ENCODE measurements around the gene SMAD3.

The SMAD3 gene

GRCh38 chr15:67107014-67107812 is 41.8 kb downstream of the SMAD3 start:
- Histone ChIP-seq H3K27me3 (ENCODE audit: insufficient read depth, insufficient read length) (no peaks in the 10 kb centered on the region), H3K4me3 (ENCODE audit: insufficient read length, low read depth) (no peak overlapping the region), H3K4me1 (ENCODE audit: insufficient read depth, insufficient read length) (peaks cover 19% of the 10 kb centered on the region), H3K36me3 (ENCODE audit: insufficient read depth, insufficient read length, low read length) (peaks cover 14% of the 10 kb centered on the region), H3K9ac (ENCODE audit: insufficient read length, low read depth) (no peak overlapping the region), H3K9me3 (ENCODE audit: insufficient read depth, low read length) (peaks cover 15% of the 10 kb centered on the region)
- no peak for DNase-seq (ENCODE audit: low read depth, low spot score)
- no peak for TF ChIP-seq SUZ12 (IDR thresholded peaks at IDR 0.05; ENCODE audit: extremely low read depth, insufficient read depth, insufficient read length)
- TF ChIP-seq ZNF274 (IDR thresholded peaks at IDR 0.05; ENCODE audit: low read depth, low read length): no peak
- no peak for TF ChIP-seq YY1 (IDR thresholded peaks at IDR 0.05; ENCODE audit: insufficient read depth, insufficient read length)

DNA sequence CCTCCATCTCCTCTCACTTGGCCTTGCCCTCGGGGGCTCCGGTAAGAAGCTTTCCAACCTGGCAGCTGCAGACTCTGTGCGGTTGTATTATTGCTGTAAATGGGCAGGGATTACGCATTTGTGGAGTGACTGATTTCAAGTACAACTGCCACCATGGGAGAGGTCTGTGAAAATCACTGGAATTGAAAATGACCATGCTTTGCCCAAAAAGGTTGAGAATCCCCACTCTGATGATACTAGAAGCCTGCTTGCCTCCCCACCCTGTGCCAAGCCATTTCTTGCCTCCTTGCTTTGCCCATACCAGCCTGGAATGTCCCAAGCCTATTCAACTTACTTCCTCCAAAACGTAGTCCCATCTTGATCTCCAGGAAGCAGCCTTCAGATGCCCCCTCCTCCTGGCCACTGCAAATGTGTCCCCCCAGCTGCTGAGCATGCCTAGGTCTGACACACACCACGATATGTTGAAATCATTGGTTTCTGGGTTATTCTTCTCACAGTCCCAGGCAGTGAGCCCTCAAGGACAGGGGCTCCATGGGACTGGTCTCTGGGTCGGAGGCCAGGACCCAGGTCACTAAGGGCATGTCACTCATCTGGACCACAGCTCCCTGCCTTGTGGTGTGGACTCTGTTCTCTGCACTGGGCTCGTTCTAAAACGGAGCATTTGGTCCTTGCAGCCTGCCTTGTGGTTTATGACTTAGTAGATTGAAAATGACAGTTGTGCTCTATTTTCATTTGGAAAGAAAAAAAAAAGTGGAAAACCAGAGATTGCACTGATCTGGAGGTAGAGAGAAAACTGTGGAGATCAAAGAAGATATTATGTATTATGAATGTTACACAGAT is 42.9 kb downstream of the SMAD3 start:
- Histone ChIP-seq H3K9me3 (ENCODE audit: insufficient read depth, low read length) (peaks cover 15% of the 10 kb centered on the region), H3K4me3 (ENCODE audit: insufficient read length, low read depth) (no peak overlapping the region), H3K36me3 (ENCODE audit: insufficient read depth, insufficient read length, low read length) (peaks cover 6% of the 10 kb centered on the region), H3K27me3 (ENCODE audit: insufficient read depth, insufficient read length) (no peaks in the 10 kb centered on the region), H3K4me1 (ENCODE audit: insufficient read depth, insufficient read length) (peaks cover 16% of the 10 kb centered on the region), H3K9ac (ENCODE audit: insufficient read length, low read depth) (no peak overlapping the region)
- no peak for DNase-seq (ENCODE audit: low read depth, low spot score)
- TF ChIP-seq ZNF274 (IDR thresholded peaks at IDR 0.05; ENCODE audit: low read depth, low read length): no peak
- no peak for TF ChIP-seq YY1 (IDR thresholded peaks at IDR 0.05; ENCODE audit: insufficient read depth, insufficient read length)

DNA sequence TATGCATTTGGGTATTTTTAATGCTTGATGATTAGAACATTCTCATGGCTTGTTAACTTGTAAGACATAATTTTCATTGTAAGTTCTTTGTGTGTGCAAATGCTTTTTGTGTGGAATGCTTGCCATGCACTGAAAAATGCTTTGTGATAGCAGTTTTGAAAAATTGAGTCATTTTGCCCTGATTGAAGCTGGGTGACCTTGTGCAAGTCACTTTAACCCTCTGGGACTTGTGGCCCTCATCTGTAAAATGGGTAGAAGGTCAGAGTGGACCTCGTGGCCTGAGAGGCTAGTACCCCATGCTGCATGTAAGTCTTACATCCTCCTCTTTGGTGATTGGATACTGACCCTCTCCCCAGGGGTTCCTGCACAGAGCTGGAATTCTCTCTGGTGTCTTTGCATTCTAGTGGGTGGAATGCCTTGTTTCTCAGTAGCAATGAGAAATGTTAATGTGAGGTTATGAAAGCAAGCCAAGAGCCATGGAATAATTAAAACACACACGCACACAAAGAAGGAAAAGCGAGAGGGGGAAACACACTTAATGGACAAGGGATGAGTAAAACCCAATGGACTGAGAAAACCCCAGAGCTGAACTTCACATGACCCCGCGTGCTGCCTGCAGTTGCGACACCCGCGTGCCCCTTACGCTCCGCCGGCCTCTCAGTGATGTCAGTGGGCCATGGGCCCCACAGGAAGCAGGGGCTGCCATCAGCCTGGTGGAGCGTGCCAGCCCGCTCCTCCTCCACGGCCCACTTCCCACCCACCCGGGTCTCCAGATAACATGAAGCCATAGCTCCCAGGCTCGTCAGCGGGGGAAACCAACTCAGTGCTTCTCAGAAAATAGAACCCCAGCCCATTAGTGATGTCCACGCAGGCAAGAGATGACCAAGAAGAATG is 44.0 kb downstream of the SMAD3 start:
- no peak for TF ChIP-seq YY1 (IDR thresholded peaks at IDR 0.05; ENCODE audit: insufficient read depth, insufficient read length)
- TF ChIP-seq SUZ12 (IDR thresholded peaks at IDR 0.05; ENCODE audit: extremely low read depth, insufficient read depth, insufficient read length): no peak
- TF ChIP-seq ZNF274 (IDR thresholded peaks at IDR 0.05; ENCODE audit: low read depth, low read length): no peak
- H3K4me1 ChIP-seq (ENCODE audit: insufficient read depth, insufficient read length): peaks cover 15% of the 10 kb centered on the region
- H3K9ac ChIP-seq (ENCODE audit: insufficient read length, low read depth): no peak overlapping the region
- H3K4me3 ChIP-seq (ENCODE audit: insufficient read length, low read depth): no peak overlapping the region
- H3K36me3 ChIP-seq (ENCODE audit: insufficient read depth, insufficient read length, low read length): peaks cover 10% of the 10 kb centered on the region
- DNase-seq (ENCODE audit: low read depth, low spot score): no peak
- no peaks in the 10 kb centered on the region for H3K27me3 ChIP-seq (ENCODE audit: insufficient read depth, insufficient read length)
- peaks cover 15% of the 10 kb centered on the region for H3K9me3 ChIP-seq (ENCODE audit: insufficient read depth, low read length)

DNA sequence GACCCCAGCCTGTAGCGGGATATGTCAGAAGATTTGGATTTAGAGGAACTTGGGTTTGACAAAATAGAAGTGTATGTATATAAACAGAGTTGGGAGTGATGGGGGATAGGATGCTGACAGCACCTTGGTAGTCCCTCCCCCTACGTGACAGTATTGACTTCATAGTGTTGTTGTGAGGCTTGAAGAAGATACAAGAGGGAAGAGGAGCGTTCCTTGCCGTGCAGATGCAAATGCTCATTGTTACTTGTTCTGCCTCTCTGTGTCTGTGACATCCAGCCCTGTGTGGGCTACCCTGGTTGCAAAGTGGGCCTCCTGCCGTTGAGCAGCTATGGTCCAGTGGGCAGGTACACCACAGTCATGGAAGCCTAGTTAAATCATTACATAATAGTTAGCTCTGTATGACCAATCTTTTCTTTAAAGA is 45.0 kb downstream of the SMAD3 start:
- no peak for DNase-seq (ENCODE audit: low read depth, low spot score)
- H3K4me3 ChIP-seq (ENCODE audit: insufficient read length, low read depth): no peak overlapping the region
- peaks cover 14% of the 10 kb centered on the region for H3K36me3 ChIP-seq (ENCODE audit: insufficient read depth, insufficient read length, low read length)
- TF ChIP-seq SUZ12 (IDR thresholded peaks at IDR 0.05; ENCODE audit: extremely low read depth, insufficient read depth, insufficient read length) (no peak), ZNF274 (IDR thresholded peaks at IDR 0.05; ENCODE audit: low read depth, low read length) (no peak), YY1 (IDR thresholded peaks at IDR 0.05; ENCODE audit: insufficient read depth, insufficient read length) (no peak)
- no peaks in the 10 kb centered on the region for H3K27me3 ChIP-seq (ENCODE audit: insufficient read depth, insufficient read length)
- no peak overlapping the region for H3K9ac ChIP-seq (ENCODE audit: insufficient read length, low read depth)
- peaks cover 15% of the 10 kb centered on the region for H3K9me3 ChIP-seq (ENCODE audit: insufficient read depth, low read length)
- H3K4me1 ChIP-seq (ENCODE audit: insufficient read depth, insufficient read length): peaks cover 10% of the 10 kb centered on the region

DNA sequence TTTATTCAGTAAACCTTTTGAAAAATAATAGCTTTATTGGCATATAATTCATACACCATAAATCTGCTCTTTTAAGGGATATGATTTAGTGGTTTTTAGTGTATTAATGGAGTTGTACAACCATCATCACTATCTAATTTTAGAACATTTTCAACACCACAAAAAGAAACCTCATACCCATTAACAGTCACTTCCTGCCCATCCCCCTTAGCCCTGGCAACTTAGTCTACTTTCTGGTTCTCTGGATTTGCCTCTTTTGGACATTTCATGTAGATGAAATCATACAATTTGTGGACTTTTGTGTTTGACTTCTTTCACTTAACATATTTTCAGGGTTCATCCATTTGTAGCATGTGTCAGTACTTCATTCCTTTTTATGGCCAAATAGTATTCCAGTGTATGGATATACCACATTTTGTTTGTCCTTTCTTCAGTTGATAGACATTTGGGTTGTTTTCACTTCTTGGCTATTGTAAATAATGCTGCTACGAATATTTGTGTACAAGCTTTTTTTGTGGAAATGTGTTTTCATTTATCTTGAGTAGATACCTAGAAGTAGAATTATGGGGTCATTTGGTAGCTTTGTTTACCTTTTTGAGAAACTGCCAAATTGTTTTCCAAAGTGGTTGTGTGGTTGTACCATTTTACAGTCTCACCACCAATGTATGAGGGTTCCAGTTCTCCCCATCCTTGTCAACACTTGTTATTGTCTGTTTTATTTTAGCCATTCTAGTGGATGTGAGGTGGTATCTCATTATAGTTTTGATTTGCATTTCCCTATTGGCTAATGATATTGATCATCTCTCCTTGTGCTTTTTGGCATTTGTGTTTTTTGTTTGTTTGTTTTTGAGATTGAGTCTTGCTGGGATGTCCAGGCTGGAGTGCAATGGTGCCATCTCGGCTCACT is 45.8 kb downstream of the SMAD3 start:
- H3K36me3 ChIP-seq (ENCODE audit: insufficient read depth, insufficient read length, low read length): peaks cover 20% of the 10 kb centered on the region
- no peak for DNase-seq (ENCODE audit: low read depth, low spot score)
- no peak overlapping the region for H3K4me3 ChIP-seq (ENCODE audit: insufficient read length, low read depth)
- TF ChIP-seq SUZ12 (IDR thresholded peaks at IDR 0.05; ENCODE audit: extremely low read depth, insufficient read depth, insufficient read length) (no peak), YY1 (IDR thresholded peaks at IDR 0.05; ENCODE audit: insufficient read depth, insufficient read length) (no peak), ZNF274 (IDR thresholded peaks at IDR 0.05; ENCODE audit: low read depth, low read length) (no peak)
- peaks cover 4% of the 10 kb centered on the region for H3K4me1 ChIP-seq (ENCODE audit: insufficient read depth, insufficient read length)
- H3K9ac ChIP-seq (ENCODE audit: insufficient read length, low read depth): no peak overlapping the region
- H3K9me3 ChIP-seq (ENCODE audit: insufficient read depth, low read length): peaks cover 15% of the 10 kb centered on the region
- no peaks in the 10 kb centered on the region for H3K27me3 ChIP-seq (ENCODE audit: insufficient read depth, insufficient read length)

DNA sequence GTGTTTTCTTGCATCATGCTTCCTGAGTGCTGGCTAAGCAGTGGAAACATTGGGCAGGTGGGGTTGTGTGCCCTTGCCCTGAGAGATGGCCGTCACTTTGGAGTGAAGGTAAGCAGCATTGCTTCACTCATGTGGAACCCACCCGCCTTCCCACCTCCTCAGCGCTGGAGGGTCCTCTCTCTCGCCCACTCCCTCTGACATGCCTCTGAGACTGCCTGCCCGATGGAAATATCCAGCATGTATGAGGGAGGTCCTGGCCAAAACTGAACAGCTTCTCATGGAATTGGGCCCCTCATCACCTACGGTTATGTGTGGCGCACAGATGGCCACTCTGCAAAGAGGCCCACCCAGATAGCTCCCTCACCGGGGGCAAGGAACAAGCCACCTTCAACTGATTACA is 48.6 kb downstream of the SMAD3 start:
- peaks cover 33% of the 10 kb centered on the region for H3K36me3 ChIP-seq (ENCODE audit: insufficient read depth, insufficient read length, low read length)
- H3K9ac ChIP-seq (ENCODE audit: insufficient read length, low read depth): no peak overlapping the region
- H3K27me3 ChIP-seq (ENCODE audit: insufficient read depth, insufficient read length): no peaks in the 10 kb centered on the region
- DNase-seq (ENCODE audit: low read depth, low spot score): no peak
- TF ChIP-seq ZNF274 (IDR thresholded peaks at IDR 0.05; ENCODE audit: low read depth, low read length) (no peak), SUZ12 (IDR thresholded peaks at IDR 0.05; ENCODE audit: extremely low read depth, insufficient read depth, insufficient read length) (no peak)
- no peak overlapping the region for H3K4me3 ChIP-seq (ENCODE audit: insufficient read length, low read depth)
- H3K4me1 ChIP-seq (ENCODE audit: insufficient read depth, insufficient read length): peaks cover 6% of the 10 kb centered on the region
- H3K9me3 ChIP-seq (ENCODE audit: insufficient read depth, low read length): peaks cover 15% of the 10 kb centered on the region
